ENCODE data around the gene CD99L2. TPM values are rescaled to one million over a fixed set of nuclear protein-coding genes. Genes with fewer than 3 reads are reported as not detected.

CD99L2 gene
- total RNA-seq, 4 donors from 2014 or later = 12.3 to 22.4 (median 16.5) TPM

GRCh38 chrX:150864127-150864526, 34.3 kb downstream of the CD99L2 start:
- Histone ChIP-seq H3K27me3 (no peaks in the 10 kb centered on the region), H3K36me3 (no peaks in the 10 kb centered on the region), H3K4me3 (no peak overlapping the region), H3K9me3 (no peaks in the 10 kb centered on the region), H3K27ac (no peak overlapping the region), H3K4me1 (no peaks in the 10 kb centered on the region)
- in situ Hi-C loops (cut with MboI; ENCODE audit: low pct_ligation_motif_present in 1 of 4, low pct_unique_long_range_greater_than_20kb in 1 of 4, low sequenced_read_pairs in 3 of 4) = no loop called here
- TF ChIP-seq EP300 (IDR thresholded peaks at IDR 0.05; ENCODE audit: low read depth) (no peak), CTCF (IDR thresholded peaks at IDR 0.05) (no peak), POLR2A (IDR thresholded peaks at IDR 0.05) (no peak), POLR2AphosphoS5 (IDR thresholded peaks at IDR 0.05) (no peak)
- 71% methylated on average over 3 of the region's 3 CpGs; no CpG with 5 or more reads in 1 of the 2 donors for WGBS, 2 donors (ENCODE audit: low coverage in 1 of 2)
- DNase-seq = no peak
- intact Hi-C loops (cut with DNase I; ENCODE audit: low total_unique reads) = no loop called here

- in situ Hi-C loops (cut with MboI; ENCODE audit: low pct_ligation_motif_present in 1 of 4, low pct_unique_long_range_greater_than_20kb in 1 of 4, low sequenced_read_pairs in 3 of 4) (no loop called here), intact Hi-C loops (cut with DNase I; ENCODE audit: low total_unique reads) (no loop called here)
- H3K27ac ChIP-seq = no peak overlapping the region
- H3K9me3 ChIP-seq = no peaks in the 10 kb centered on the region
- H3K36me3 ChIP-seq = no peaks in the 10 kb centered on the region
- no peaks in the 10 kb centered on the region for H3K4me1 ChIP-seq
- H3K4me3 ChIP-seq = no peak overlapping the region
- H3K27me3 ChIP-seq = no peaks in the 10 kb centered on the region
- no peak for DNase-seq
- TF ChIP-seq EP300 (IDR thresholded peaks at IDR 0.05; ENCODE audit: low read depth) (no peak), POLR2A (IDR thresholded peaks at IDR 0.05) (no peak), POLR2AphosphoS5 (IDR thresholded peaks at IDR 0.05) (no peak), CTCF (IDR thresholded peaks at IDR 0.05) (no peak)
Measured at GRCh38 chrX:150863191-150863590, 35.3 kb downstream of the CD99L2 start.

GRCh38 chrX:150857453-150857852, 41.0 kb downstream of the CD99L2 start:
- TF ChIP-seq CTCF (IDR thresholded peaks at IDR 0.05) (no peak), POLR2A (IDR thresholded peaks at IDR 0.05) (no peak), EP300 (IDR thresholded peaks at IDR 0.05; ENCODE audit: low read depth) (no peak), POLR2AphosphoS5 (IDR thresholded peaks at IDR 0.05) (no peak)
- Histone ChIP-seq H3K27me3 (no peaks in the 10 kb centered on the region), H3K4me3 (no peak overlapping the region), H3K4me1 (no peaks in the 10 kb centered on the region), H3K9me3 (no peaks in the 10 kb centered on the region), H3K27ac (no peak overlapping the region), H3K36me3 (no peaks in the 10 kb centered on the region)
- DNase-seq = no peak
- intact Hi-C loops (cut with DNase I; ENCODE audit: low total_unique reads) (no loop called here), in situ Hi-C loops (cut with MboI; ENCODE audit: low pct_ligation_motif_present in 1 of 4, low pct_unique_long_range_greater_than_20kb in 1 of 4, low sequenced_read_pairs in 3 of 4) (no loop called here)
- WGBS, 2 donors (ENCODE audit: low coverage in 1 of 2) = 72% methylated on average over 3 of the region's 3 CpGs; no CpG with 5 or more reads in 1 of the 2 donors

- Histone ChIP-seq H3K4me3 (no peak overlapping the region), H3K4me1 (no peaks in the 10 kb centered on the region), H3K27ac (no peak overlapping the region), H3K36me3 (no peaks in the 10 kb centered on the region), H3K27me3 (no peaks in the 10 kb centered on the region), H3K9me3 (no peaks in the 10 kb centered on the region)
- in situ Hi-C loops (cut with MboI; ENCODE audit: low pct_ligation_motif_present in 1 of 4, low pct_unique_long_range_greater_than_20kb in 1 of 4, low sequenced_read_pairs in 3 of 4) (no loop called here), intact Hi-C loops (cut with DNase I; ENCODE audit: low total_unique reads) (no loop called here)
- TF ChIP-seq EP300 (IDR thresholded peaks at IDR 0.05; ENCODE audit: low read depth) (no peak), POLR2AphosphoS5 (IDR thresholded peaks at IDR 0.05) (no peak), CTCF (IDR thresholded peaks at IDR 0.05) (no peak)
- DNase-seq = no peak
- 69 to 100% methylated on average over 1 of the region's 1 CpG for WGBS, 2 donors (ENCODE audit: low coverage in 1 of 2)
Measured at GRCh38 chrX:150856785-150857184, 41.7 kb downstream of the CD99L2 start.
